HL-60 (cell line): ENCODE measurements around the gene MYO5B.

Source experiments
- POLR2AphosphoS5 ChIP-seq: IDR thresholded peaks from 2 replicates; pipeline ENCODE4 v1.6.1; 2012; ENCODE audit warnings: low read depth
- TF ChIP-seq, protein P1 (sequence below): IDR thresholded peaks from one replicate; pipeline ENCODE4 v1.5.1; 2011; ENCODE audit warnings: low read length, control low read depth, inconsistent platforms; ENCODE audit not compliant: insufficient read depth

DNA sequence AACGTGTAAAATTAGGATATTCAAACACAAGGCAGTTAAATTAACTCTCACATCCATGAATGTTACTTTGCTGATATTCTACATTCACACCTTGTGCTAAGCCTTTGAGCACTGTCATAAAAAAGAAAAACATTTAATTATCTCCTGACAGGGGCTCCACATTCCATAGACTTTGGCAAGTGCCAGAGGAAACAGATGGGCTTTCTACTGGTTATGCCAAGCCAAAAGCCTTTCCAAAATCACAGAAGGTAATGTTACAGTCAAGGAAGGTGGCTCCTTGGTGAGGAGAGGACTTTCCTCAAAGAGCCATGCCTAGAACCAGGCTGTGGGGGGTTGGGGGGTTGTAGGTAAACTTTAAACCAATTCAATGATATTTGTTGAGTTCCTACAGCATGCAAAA is 12.4 kb downstream of the MYO5B start:
- TF ChIP-seq, protein P1, sequence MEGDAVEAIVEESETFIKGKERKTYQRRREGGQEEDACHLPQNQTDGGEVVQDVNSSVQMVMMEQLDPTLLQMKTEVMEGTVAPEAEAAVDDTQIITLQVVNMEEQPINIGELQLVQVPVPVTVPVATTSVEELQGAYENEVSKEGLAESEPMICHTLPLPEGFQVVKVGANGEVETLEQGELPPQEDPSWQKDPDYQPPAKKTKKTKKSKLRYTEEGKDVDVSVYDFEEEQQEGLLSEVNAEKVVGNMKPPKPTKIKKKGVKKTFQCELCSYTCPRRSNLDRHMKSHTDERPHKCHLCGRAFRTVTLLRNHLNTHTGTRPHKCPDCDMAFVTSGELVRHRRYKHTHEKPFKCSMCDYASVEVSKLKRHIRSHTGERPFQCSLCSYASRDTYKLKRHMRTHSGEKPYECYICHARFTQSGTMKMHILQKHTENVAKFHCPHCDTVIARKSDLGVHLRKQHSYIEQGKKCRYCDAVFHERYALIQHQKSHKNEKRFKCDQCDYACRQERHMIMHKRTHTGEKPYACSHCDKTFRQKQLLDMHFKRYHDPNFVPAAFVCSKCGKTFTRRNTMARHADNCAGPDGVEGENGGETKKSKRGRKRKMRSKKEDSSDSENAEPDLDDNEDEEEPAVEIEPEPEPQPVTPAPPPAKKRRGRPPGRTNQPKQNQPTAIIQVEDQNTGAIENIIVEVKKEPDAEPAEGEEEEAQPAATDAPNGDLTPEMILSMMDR, result no peak
- TF ChIP-seq POLR2AphosphoS5, result no peak
